NT2/D1 (cell line): ENCODE results near the gene NOL4L.

Source experiments
- DNase-seq: peaks from one replicate; pipeline ENCODE4 v3.0.0-alpha.2; 2011; ENCODE audit warnings: low read depth, low spot score
- H3K27me3 ChIP-seq: 2 replicates; pipeline ENCODE4 v1.6.0; 2011; ENCODE audit warnings: mild to moderate bottlenecking; ENCODE audit not compliant: insufficient read length, insufficient read depth
- H3K36me3 ChIP-seq: 2 replicates; pipeline ENCODE4 v1.6.1; 2011; ENCODE audit warnings: mild to moderate bottlenecking, low read length, mixed read lengths; ENCODE audit not compliant: insufficient read depth, insufficient read length
- H3K4me1 ChIP-seq: 2 replicates; pipeline ENCODE4 v1.5.1; 2011; ENCODE audit not compliant: insufficient read depth, insufficient read length
- H3K4me3 ChIP-seq: 2 replicates; pipeline ENCODE4 v1.5.1; 2011; ENCODE audit warnings: low read depth; ENCODE audit not compliant: insufficient read length
- H3K9ac ChIP-seq: 2 replicates; pipeline ENCODE4 v1.6.0; 2011; ENCODE audit warnings: low read depth; ENCODE audit not compliant: insufficient read length
- H3K9me3 ChIP-seq: 2 replicates; pipeline ENCODE4 v1.5.1; 2011; ENCODE audit warnings: mild to moderate bottlenecking, low read length; ENCODE audit not compliant: insufficient read depth
- SUZ12 ChIP-seq: IDR thresholded peaks from 2 replicates; pipeline ENCODE4 v1.6.1; 2011; ENCODE audit not compliant: insufficient read length, insufficient read depth; ENCODE audit errors: extremely low read depth
- YY1 ChIP-seq: IDR thresholded peaks from 2 replicates; pipeline ENCODE4 v1.6.1; 2011; ENCODE audit not compliant: insufficient read length, insufficient read depth
- ZNF274 ChIP-seq: IDR thresholded peaks from 2 replicates; pipeline ENCODE4 v1.6.1; 2011; ENCODE audit warnings: mild to moderate bottlenecking, low read depth, low read length

Gene NOL4L

GRCh38 chr20:32592022-32592421, 6.9 kb upstream of the NOL4L start:
- Histone ChIP-seq H3K27me3 (peaks cover 13% of the 10 kb centered on the region), H3K4me1 (peaks cover 3% of the 10 kb centered on the region), H3K4me3 (no peak overlapping the region), H3K9ac (no peak overlapping the region), H3K36me3 (no peaks in the 10 kb centered on the region), H3K9me3 (no peaks in the 10 kb centered on the region)
- TF ChIP-seq ZNF274 (no peak), YY1 (no peak), SUZ12 (no peak)
- DNase-seq = no peak

GRCh38 chr20:32589769-32590168, 4.6 kb upstream of the NOL4L start:
- TF ChIP-seq YY1 (no peak), ZNF274 (no peak), SUZ12 (no peak)
- Histone ChIP-seq H3K36me3 (no peaks in the 10 kb centered on the region), H3K9me3 (no peaks in the 10 kb centered on the region), H3K4me1 (peaks cover 7% of the 10 kb centered on the region), H3K4me3 (no peak overlapping the region), H3K9ac (no peak overlapping the region), H3K27me3 (peaks cover 29% of the 10 kb centered on the region)
- DNase-seq = no peak

- H3K9me3 ChIP-seq = no peaks in the 10 kb centered on the region
- no peak overlapping the region for H3K4me3 ChIP-seq
- DNase-seq = no peak
- peaks cover 7% of the 10 kb centered on the region for H3K4me1 ChIP-seq
- H3K27me3 ChIP-seq = peaks cover 29% of the 10 kb centered on the region
- no peak overlapping the region for H3K9ac ChIP-seq
- H3K36me3 ChIP-seq = no peaks in the 10 kb centered on the region
- TF ChIP-seq YY1 = no peak
- TF ChIP-seq SUZ12 = no peak
- no peak for TF ChIP-seq ZNF274
Observed at GRCh38 chr20:32589256-32589655, 4.1 kb upstream of the NOL4L start.

GRCh38 chr20:32588040-32588439, 2.9 kb upstream of the NOL4L start:
- no peak for DNase-seq
- Histone ChIP-seq H3K9ac (no peak overlapping the region), H3K36me3 (no peaks in the 10 kb centered on the region), H3K9me3 (no peaks in the 10 kb centered on the region), H3K27me3 (peaks cover 29% of the 10 kb centered on the region), H3K4me3 (no peak overlapping the region), H3K4me1 (peaks cover 7% of the 10 kb centered on the region)
- TF ChIP-seq YY1 = no peak
- TF ChIP-seq ZNF274 = no peak
- no peak for TF ChIP-seq SUZ12

GRCh38 chr20:32586291-32586690, 1.2 kb upstream of the NOL4L start:
- no peak for TF ChIP-seq YY1
- TF ChIP-seq SUZ12 = no peak
- TF ChIP-seq ZNF274 = no peak
- Histone ChIP-seq H3K36me3 (no peaks in the 10 kb centered on the region), H3K27me3 (peaks cover 29% of the 10 kb centered on the region), H3K4me3 (no peak overlapping the region), H3K9me3 (no peaks in the 10 kb centered on the region), H3K4me1 (peaks cover 9% of the 10 kb centered on the region), H3K9ac (no peak overlapping the region)
- DNase-seq = no peak

- peaks cover 29% of the 10 kb centered on the region for H3K27me3 ChIP-seq
- no peaks in the 10 kb centered on the region for H3K9me3 ChIP-seq
- H3K4me3 ChIP-seq = peak overlapping the region; percentile 24
- peaks cover 9% of the 10 kb centered on the region for H3K4me1 ChIP-seq
- DNase-seq = no peak
- H3K9ac ChIP-seq = peak overlapping the region; percentile 56
- H3K36me3 ChIP-seq = no peaks in the 10 kb centered on the region
- no peak for TF ChIP-seq ZNF274
- no peak for TF ChIP-seq SUZ12
Observed at GRCh38 chr20:32585586-32586127, 524 bp upstream of the NOL4L start.

GRCh38 chr20:32583581-32584070, 1.5 kb downstream of the NOL4L start:
- H3K9ac ChIP-seq = no peak overlapping the region
- no peak for DNase-seq

More at GRCh38 chr20:32583581-32584070, 1.5 kb downstream of the NOL4L start:
- no peak for TF ChIP-seq ZNF274
- no peaks in the 10 kb centered on the region for H3K36me3 ChIP-seq
- H3K9me3 ChIP-seq = no peaks in the 10 kb centered on the region
- H3K27me3 ChIP-seq = peaks cover 24% of the 10 kb centered on the region
- peaks cover 15% of the 10 kb centered on the region for H3K4me1 ChIP-seq
- no peak overlapping the region for H3K4me3 ChIP-seq
